Activated effector memory CD4-positive, alpha-beta T cell treated with anti-CD3 and anti-CD28 coated beads, Interleukin-2, amount 50 U/mL, for 16 hours (primary cell): ENCODE data around the gene CDON.
"Not testable (repeated sequence)": the region's sequence is repeated elsewhere in the genome, so short reads cannot be mapped to it uniquely, and the experiment has no call there.

Experiments used
- DNase-seq: peaks from one replicate; pipeline ENCODE4 v3.0.0-alpha.2; 2020

The CDON gene

GRCh38 chr11:125985956-125986355 is 76.7 kb downstream of the CDON start:
- DNase-seq = not testable (repeated sequence)

GRCh38 chr11:125982348-125982730 is 80.3 kb downstream of the CDON start:
- DNase-seq = no peak

- no peak for DNase-seq
Observed at GRCh38 chr11:125980436-125980835, 82.2 kb downstream of the CDON start.

DNA sequence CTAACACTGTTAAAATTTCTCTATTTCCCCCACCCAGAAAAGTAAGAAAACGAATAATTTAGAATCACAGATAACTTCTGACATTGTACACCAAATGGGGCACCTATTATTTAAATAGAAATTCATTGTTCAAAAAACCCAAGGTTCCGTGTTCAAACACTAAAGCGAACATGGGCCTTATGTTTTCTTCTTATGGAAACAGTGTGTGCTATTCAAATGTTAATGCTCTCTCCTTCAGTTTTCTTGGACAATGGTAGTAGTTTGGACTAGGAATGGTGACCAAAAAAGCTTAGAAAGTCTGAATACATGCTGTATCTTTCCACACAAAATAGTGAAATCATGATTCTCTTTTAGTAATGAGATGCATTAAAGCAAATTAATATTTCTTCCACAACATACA is 83.2 kb downstream of the CDON start:
- no peak for DNase-seq

- DNase-seq = no peak
Observed at GRCh38 chr11:125978778-125979407, 83.8 kb downstream of the CDON start.

- no peak for DNase-seq
Observed at GRCh38 chr11:125978181-125978716, 84.4 kb downstream of the CDON start.

DNA sequence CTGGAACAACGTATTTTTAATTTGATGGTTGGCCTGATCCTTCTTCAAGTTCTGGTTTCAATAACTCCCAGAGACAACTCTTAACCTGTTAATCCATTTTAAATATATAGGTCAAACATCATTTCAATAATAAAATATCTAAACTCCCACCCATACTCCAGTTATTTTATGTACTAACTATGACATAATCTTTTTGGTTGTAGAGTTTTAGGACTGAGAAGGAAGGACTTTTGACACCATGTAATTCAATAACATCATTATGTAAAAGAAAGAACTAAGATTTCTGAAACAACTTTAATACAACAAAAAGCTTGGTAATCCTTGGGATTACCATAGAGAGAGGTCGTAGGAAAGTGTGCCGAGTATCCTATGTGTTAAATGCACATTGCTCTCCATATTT is 85.3 kb downstream of the CDON start:
- no peak for DNase-seq

DNA sequence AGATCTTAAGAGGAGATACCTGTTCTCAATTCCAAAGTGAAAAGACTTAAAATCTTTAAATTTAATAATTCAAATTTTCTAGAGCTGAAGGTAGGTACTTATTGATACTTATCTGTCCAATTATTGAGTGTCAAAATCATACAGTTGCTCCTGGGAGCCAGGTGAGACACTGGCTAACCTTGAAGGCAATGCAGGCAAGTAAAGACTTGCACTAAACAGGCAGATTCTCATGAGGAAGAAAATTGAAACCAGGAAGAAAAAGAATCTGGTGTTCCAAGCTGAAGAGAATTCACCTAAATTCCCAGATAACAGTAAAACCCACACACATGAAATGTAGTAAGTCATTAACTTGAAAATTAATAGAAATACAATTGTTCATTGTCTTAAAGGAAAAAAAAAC is 86.5 kb downstream of the CDON start:
- DNase-seq = no peak

DNA sequence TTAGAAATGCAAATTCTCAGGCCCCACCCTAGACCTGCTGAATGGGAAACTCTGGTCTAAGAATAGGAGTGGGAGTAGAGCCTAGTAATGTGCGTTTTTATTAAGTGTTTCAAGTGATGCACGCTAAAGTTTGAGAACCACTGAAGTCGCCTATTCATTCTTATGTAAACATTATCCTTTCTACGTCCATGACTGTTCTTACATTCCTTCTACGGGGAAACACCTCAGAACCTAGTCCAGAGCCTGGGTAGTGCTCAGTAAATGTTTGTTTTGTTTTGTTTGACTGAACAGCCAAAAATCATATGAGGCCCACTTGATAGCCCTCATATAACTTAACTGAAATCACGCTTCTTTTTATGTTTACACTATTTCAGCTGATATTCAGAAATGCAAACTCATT is 87.0 kb downstream of the CDON start:
- DNase-seq = no peak

DNA sequence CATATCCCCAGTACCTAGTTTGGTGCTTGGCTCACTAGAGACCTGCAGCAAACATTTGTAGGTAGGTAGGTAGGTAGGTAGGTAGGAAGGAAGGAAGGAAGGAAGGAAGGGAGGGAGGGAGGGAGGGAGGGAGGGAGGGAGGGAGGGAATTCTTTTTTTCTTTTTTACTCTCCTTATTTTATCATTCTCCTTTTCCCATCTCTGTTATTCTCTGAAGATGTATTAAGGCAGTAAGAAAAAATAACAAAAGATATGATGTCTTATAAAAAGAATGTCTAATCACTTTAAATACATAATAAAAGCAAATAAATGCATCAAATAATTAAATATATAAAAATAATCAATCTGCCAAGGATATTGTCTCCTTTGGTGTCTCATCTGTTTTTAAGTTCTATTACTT is 88.4 kb downstream of the CDON start:
- no peak for DNase-seq

GRCh38 chr11:125971618-125972017 is 91.0 kb downstream of the CDON start:
- no peak for DNase-seq

DNA sequence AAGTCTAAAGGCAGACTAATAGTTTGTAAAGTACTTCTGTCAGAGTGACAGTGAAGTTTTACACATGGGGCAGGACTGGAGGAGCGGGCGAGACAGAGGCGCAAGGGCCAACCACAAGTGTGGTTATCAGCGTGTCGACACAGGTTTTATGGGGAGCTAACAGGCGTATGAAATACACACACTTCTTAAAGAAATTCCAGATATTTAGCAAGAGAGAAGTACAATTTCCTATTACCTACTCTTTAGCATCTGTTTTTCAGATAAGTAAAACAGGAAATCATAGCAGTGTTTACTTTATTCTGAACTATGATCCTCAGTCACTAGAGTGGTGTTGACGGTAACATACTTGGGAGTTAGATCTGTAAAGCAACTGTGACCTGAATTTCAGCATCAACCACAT is 94.3 kb downstream of the CDON start:
- DNase-seq = no peak

- no peak for DNase-seq
Observed at GRCh38 chr11:125967515-125967914, 95.2 kb downstream of the CDON start.

- DNase-seq = no peak
Observed at GRCh38 chr11:125960771-125961170, 101.9 kb downstream of the CDON start.

DNA sequence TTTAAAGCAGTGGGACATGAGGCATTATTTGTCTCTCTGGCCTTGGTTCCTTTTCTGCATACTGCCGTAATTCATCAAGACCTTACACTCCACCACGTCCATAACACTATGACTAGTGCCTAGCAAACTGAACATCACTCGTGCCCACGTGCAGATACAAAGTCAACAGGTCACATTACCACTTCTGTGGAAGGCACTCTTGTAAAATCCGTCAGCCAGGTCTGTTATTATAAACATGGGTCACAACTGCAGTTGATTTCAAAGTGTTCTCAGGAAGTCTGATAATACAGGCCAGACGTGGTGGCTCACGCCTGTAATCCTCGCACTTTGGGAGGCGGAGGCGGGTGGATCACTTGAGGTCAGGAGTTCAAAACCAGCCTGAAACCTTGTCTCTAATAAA is 102.7 kb downstream of the CDON start:
- no peak for DNase-seq

DNA sequence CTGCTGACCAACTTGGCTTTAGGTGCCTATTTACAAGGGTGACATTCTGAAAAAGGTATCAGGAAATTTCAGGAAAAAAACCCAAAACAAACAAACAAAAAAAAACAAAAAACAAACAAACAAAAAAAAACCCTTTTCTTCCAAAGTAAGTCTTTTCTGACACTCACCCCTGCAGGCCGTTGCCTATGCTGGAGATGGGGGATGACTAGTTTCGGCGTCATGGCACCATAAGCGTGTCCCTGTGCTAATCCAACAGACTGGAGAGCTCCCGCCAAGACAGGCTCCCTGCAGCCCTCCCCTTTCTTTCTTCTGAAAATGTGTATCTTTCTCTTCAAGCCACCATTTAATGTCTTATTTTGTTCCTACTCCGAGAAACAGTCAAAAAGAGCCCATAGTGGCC is 103.2 kb downstream of the CDON start:
- no peak for DNase-seq

DNA sequence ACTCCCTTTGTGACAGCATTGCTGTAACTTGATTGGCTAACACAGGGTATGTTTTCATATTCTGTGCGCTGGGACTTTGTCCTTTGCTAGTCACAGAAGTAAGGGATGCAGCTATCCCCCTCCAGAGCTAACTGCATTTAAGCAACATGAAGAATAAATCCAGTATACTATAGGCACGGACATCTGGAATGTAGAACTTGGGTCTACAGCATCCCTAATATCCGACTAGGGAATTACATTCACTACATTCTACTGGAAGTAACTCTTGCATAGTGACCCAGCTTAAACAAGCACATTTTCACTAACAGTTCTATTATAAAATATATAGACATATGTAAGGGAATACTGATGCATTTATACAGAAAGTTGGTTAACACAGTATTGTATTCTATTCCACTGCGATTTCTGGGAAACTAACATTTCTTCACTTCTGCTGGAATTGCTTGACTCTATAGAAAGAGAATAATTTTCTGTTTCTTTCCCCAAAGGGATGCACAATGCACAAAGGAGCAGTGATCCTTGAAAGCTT is 103.7 kb downstream of the CDON start:
- DNase-seq = no peak

GRCh38 chr11:125957618-125958332 is 104.9 kb downstream of the CDON start:
- no peak for DNase-seq

GRCh38 chr11:125956391-125957134 is 106.1 kb downstream of the CDON start:
- DNase-seq = no peak

DNA sequence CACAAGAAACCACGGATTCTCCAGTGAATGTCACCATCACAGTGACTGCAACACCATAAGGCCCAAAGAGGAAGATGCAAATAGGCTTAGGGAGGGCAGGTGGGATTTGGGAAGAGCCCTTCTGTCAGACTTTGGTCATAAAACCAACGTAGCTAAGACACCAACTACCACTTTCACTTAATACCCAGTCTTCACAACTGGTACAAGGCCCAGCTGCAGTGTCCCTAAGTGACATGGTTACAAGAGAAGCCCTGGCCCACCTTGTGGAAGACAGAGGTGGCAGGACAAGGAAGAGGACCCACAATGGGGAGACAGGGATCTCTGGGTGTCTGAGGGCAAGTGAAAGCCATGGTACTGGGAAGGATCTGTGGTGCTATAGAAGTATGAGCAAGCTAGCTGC is 106.8 kb downstream of the CDON start:
- no peak for DNase-seq

- DNase-seq = no peak
Observed at GRCh38 chr11:125954945-125955640, 107.6 kb downstream of the CDON start.

- no peak for DNase-seq
Observed at GRCh38 chr11:125954123-125954944, 108.3 kb downstream of the CDON start.
